OCI-LY7 (cell line): ENCODE data around the gene SNAP25.

Experiments
- CTCF ChIP-seq: fragments of 200-600 bp; sonication (generic); conservative IDR thresholded peaks from 2 replicates; pipeline ENCODE4 v1.5.1; 2014; ENCODE audit warnings: mild to moderate bottlenecking, antibody characterized with exemption, low read length, moderate library complexity, mixed read lengths
- EZH2phosphoT487 ChIP-seq: fragments of 200-600 bp; sonication (generic); IDR thresholded peaks from 2 replicates; pipeline ENCODE4 v1.6.1; 2018; ENCODE audit warnings: low read depth, borderline replicate concordance, mild to moderate bottlenecking, mixed run types, antibody characterized with exemption, low read length, moderate library complexity, mixed read lengths

GRCh38 chr20:10318291-10319024 is 99.8 kb downstream of the SNAP25 start:
- TF ChIP-seq CTCF (no peak), EZH2phosphoT487 (no peak)
